Common myeloid progenitor, CD34-positive (primary cell): ENCODE measurements around the gene CDIPT.

Experiments
- CTCF ChIA-PET: fragments of 350-600 bp; sonication (Branson Sonifier 250); formaldehyde crosslinking; loops from one replicate; lab custom pipeline; 2021; ENCODE audit warnings: antibody characterized with exemption; lab: Charles Lee
- POLR2A ChIA-PET: fragments of 350-600 bp; sonication (Branson Sonifier 250); formaldehyde crosslinking; loops from one replicate; lab custom pipeline; 2021; ENCODE audit warnings: antibody characterized with exemption; lab: Charles Lee
- DNase-seq, 3 donors: peaks; one replicate each; pipeline versions ENCODE4 v3.0.0 to v3.0.0-alpha.2; 2013
- H3K27ac ChIP-seq, 2 experiments: 1 replicate in 1 of 2; 2 replicates in 1 of 2; pipeline ENCODE4 v1.7.0; 2013; ENCODE audit warnings: inconsistent platforms in 2 of 2, low read length in 2 of 2, mild to moderate bottlenecking in 2 of 2, low read depth in 1 of 2, moderate library complexity in 1 of 2; ENCODE audit not compliant: severe bottlenecking in 2 of 2, insufficient read depth in 1 of 2, poor library complexity in 1 of 2
- H3K27me3 ChIP-seq, 5 experiments: replicated peaks in 2 of 5; 1 replicate in 3 of 5; 2 replicates in 2 of 5; pipeline versions ENCODE4 v1.6.1 to v1.7.0; 2013; ENCODE audit warnings: low read length in 4 of 5, mild to moderate bottlenecking in 2 of 5, moderate library complexity in 2 of 5, inconsistent platforms in 1 of 5; ENCODE audit not compliant: insufficient read depth in 5 of 5, control insufficient read depth in 4 of 5
- H3K36me3 ChIP-seq, 4 experiments: 1 replicate in 2 of 4; 2 replicates in 2 of 4; pipeline versions ENCODE4 v1.6.1 to v1.7.0; 2013; ENCODE audit warnings: low read length in 3 of 4, control low read depth in 1 of 4, mild to moderate bottlenecking in 1 of 4; ENCODE audit not compliant: control insufficient read depth in 4 of 4, insufficient read depth in 4 of 4
- H3K4me1 ChIP-seq, 4 experiments: 1 replicate in 3 of 4; 2 replicates in 1 of 4; pipeline versions ENCODE4 v1.6.1 to v1.7.1; 2013; ENCODE audit warnings: low read length in 3 of 4, mild to moderate bottlenecking in 3 of 4, control low read depth in 1 of 4, inconsistent platforms in 1 of 4, moderate library complexity in 1 of 4; ENCODE audit not compliant: control insufficient read depth in 4 of 4, insufficient read depth in 4 of 4; ENCODE audit errors: control extremely low read depth in 1 of 4
- H3K4me3 ChIP-seq, 7 experiments: 1 replicate in 4 of 7; 2 replicates in 3 of 7; pipeline versions ENCODE4 v1.5.1 to v1.7.0; 2013; ENCODE audit warnings: mild to moderate bottlenecking in 7 of 7, low read length in 6 of 7, moderate library complexity in 6 of 7, inconsistent platforms in 2 of 7, low read depth in 2 of 7, control low read depth in 1 of 7; ENCODE audit not compliant: insufficient read depth in 4 of 7, control insufficient read depth in 1 of 7; ENCODE audit errors: extremely low read depth in 1 of 7
- H3K9me3 ChIP-seq, 5 experiments: 1 replicate in 4 of 5; 2 replicates in 1 of 5; pipeline versions ENCODE4 v1.6.1 to v1.7.1; 2013; ENCODE audit warnings: low read length in 4 of 5, mild to moderate bottlenecking in 2 of 5, inconsistent platforms in 1 of 5, low read depth in 1 of 5, moderate library complexity in 1 of 5; ENCODE audit not compliant: control insufficient read depth in 4 of 5, insufficient read depth in 2 of 5; ENCODE audit errors: control extremely low read depth in 1 of 5
- WGBS: methylation state at CpG from one replicate; pipeline ENCODE4 v1.1.5; 2013; ENCODE audit not compliant: insufficient coverage; 5-methylcytosine and 5-hydroxymethylcytosine counted together

CDIPT gene

DNA sequence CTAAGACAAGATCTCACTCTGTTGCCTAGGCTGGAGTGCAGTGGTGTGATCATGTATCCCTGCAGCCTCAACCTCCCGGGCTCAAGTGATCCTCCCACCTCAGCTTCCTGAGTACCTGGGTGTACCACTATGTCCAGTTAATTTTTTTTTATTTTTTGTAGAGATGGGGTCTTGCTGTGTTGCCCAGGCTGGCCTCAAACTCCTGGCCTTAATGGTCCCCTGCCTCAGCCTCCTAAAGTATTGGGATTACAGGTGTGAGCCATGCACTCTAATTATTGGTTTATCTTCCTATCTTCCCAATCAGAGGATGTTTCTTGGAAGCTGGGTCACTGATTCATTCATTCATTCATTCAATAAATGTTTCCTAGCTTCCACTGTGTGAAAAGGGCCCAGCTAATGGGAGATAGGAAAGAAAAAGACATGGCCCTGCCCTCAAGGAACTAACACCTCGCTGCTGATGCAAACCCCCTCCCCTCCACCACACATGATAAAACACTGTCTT is 45.7 kb upstream of the CDIPT start:
- H3K27me3 ChIP-seq, result no peaks in the 10 kb centered on the region
- H3K27ac ChIP-seq, result no peak overlapping the region
- peaks cover 0 to 9% (median 1%) of the 10 kb centered on the region in 4 experiments for H3K4me1 ChIP-seq
- WGBS, result 100% methylated on average over 1 of the region's 2 CpGs
- ChIA-PET CTCF (interaction anchor here (1.1 to 1.5 kb wide), 2 partner anchors 16 to 18 kb away, joined by 3 to 4 read pairs; partner anchors contain the start of gene KCTD13), POLR2A (no interaction called here)
- H3K9me3 ChIP-seq, result no peaks in the 10 kb centered on the region
- no peak overlapping the region for H3K4me3 ChIP-seq
- DNase-seq, result no peak
- H3K36me3 ChIP-seq, result peaks cover 0 to 5% (median 2%) of the 10 kb centered on the region in 4 experiments

DNA sequence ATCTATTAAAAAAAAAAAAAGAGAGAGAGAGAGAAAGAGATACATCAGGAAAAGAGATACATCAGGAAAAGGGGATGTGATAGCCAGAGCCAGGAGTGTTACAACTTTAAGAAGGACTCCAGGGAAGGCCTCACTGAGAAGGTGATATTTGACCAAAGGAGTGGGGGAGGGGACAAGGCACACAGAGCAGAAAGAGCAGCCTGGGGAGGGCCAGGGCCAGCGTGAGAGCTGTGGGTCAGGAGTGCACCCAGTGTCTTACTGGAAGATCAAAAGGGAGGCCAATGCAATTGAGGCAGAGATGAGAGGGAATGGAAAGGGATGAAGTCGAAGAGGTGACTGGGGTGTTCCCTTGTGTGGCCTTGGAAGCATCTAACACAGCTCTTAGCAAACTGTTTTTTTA is 44.9 kb upstream of the CDIPT start:
- Histone ChIP-seq H3K27me3 (no peaks in the 10 kb centered on the region), H3K4me3 (no peak overlapping the region), H3K4me1 (peaks cover 0 to 9% (median 1%) of the 10 kb centered on the region in 4 experiments), H3K27ac (no peak overlapping the region), H3K36me3 (peaks cover 0 to 2% (median 0%) of the 10 kb centered on the region in 4 experiments), H3K9me3 (no peaks in the 10 kb centered on the region)
- no peak for DNase-seq
- ChIA-PET CTCF (no interaction called here), POLR2A (no interaction called here)
- 88% methylated on average over 1 of the region's 2 CpGs for WGBS

DNA sequence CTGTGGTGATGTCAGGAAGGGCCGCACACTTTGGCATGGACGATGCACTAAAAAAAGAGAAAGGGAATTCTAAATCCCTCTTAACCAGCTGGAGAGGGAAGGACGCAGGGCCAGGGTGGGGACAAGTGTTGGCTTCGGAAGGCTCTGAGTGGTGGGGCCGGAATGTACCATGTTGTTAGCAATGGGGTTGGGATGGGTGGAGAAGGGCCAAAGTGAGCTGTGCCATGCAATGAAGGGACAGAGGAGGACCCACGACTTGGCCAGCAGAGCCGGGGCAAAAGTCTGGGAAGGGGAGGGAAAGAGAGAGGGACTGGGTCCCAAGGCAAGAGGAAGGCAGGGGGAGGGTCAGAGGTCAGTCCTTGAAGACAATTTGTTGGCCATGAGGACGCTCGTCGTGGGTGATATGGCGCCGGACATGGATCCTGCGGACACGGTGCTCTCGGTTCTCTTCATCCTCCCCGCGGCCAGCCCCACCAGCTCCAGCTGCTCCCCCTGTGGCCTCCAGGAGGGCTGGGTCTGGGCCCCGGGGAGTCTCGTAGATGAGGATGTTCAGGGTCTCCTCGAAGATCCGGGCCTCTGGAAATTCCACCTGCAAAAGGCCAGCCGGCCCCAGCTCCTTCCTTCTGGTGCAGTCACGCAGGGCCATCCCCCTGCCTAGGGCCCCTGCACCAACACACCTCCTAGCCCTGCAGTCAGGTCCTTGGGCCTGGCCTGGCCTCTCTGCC is 43.7 kb upstream of the CDIPT start:
- Histone ChIP-seq H3K4me3 (no peak overlapping the region), H3K27me3 (peaks cover 0 to 3% (median 0%) of the 10 kb centered on the region in 5 experiments), H3K9me3 (no peaks in the 10 kb centered on the region), H3K27ac (no peak overlapping the region), H3K4me1 (peaks cover 0 to 9% (median 1%) of the 10 kb centered on the region in 4 experiments), H3K36me3 (peaks cover 0 to 2% (median 0%) of the 10 kb centered on the region in 4 experiments)
- WGBS, result 93% methylated on average over 21 of the region's 23 CpGs
- POLR2A ChIA-PET, result no interaction called here
- DNase-seq, result no peak
- CTCF ChIA-PET, result no interaction called here

DNA sequence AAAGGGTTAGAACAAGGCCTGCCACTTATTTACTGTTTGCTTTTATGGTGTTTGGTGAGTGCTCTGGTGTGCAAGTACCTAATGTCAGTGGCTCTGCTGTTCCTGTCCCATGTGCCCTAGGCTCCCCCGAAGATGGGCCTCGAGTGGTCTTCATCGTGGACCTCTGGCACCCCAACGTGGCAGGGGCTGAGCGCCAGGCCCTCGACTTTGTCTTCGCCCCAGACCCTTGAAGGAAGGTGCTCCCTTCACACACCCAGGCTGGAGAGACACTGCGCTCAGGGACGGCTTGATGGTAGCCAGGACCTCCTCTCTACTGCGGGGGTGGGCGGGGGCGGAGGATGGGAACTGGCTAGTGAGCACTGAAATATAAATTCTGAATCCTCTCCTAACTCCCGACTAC is 42.6 kb upstream of the CDIPT start:
- Histone ChIP-seq H3K27ac (no peak overlapping the region), H3K9me3 (no peaks in the 10 kb centered on the region), H3K4me1 (peaks cover 0 to 11% (median 3%) of the 10 kb centered on the region in 4 experiments), H3K27me3 (peaks cover 0 to 8% (median 2%) of the 10 kb centered on the region in 5 experiments), H3K4me3 (no peak overlapping the region), H3K36me3 (peaks cover 0 to 2% (median 0%) of the 10 kb centered on the region in 4 experiments)
- DNase-seq, result no peak
- ChIA-PET CTCF (no interaction called here), POLR2A (no interaction called here)
- 96% methylated on average over 6 of the region's 13 CpGs for WGBS

DNA sequence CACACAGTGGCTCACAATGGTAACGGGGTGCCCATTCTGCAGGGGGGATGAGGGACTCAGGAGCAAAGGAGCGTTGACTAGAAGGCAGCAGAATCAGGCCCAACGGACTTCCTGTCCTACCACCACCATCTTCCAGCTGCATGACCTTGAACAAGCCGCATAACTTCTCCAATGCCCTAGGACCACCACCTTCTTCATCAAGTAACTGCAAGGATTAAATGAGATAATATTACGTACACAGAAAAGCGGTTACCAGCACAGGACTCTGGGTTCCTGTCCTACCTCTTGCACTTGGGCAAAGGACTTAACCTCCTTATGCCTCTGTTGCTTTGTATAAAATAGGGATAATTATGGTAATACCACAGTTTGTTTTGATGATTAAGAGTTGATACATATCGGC is 41.9 kb upstream of the CDIPT start:
- Histone ChIP-seq H3K4me3 (no peak overlapping the region), H3K27me3 (peaks cover 0 to 8% (median 2%) of the 10 kb centered on the region in 5 experiments), H3K36me3 (peaks cover 0 to 2% (median 0%) of the 10 kb centered on the region in 4 experiments), H3K9me3 (no peaks in the 10 kb centered on the region), H3K4me1 (peaks cover 0 to 15% (median 7%) of the 10 kb centered on the region in 4 experiments), H3K27ac (no peak overlapping the region)
- 100% methylated on average over 7 of the region's 7 CpGs for WGBS
- ChIA-PET POLR2A (no interaction called here), CTCF (no interaction called here)
- no peak for DNase-seq

DNA sequence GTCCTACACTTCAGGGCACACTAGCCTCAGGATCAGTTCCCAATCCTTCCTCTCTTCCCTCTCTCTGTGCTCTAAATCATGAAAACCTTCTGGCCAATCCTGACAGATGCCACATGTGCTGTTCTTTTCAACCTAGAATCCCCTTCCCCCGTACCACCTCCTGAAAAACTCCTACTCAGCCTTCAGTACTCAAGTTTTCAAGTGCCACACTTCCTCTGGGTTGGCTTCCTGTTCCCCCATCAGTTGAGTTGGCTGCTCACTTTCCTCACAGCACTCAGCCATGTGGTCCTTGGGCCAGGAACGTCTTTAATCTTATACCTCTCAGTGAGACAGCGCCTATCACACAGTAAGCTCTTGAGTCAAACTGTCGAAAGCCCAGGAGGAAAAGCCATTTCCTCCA is 40.6 kb upstream of the CDIPT start:
- 39% methylated on average over 4 of the region's 4 CpGs for WGBS
- ChIA-PET POLR2A (no interaction called here), CTCF (interaction anchor here (1.2 kb wide), 1 partner anchor 11 kb away, joined by 4 read pairs; no protein-coding TSS in a partner anchor)
- Histone ChIP-seq H3K27me3 (peaks cover 0 to 15% (median 4%) of the 10 kb centered on the region in 5 experiments), H3K9me3 (no peaks in the 10 kb centered on the region), H3K4me3 (no peak overlapping the region), H3K27ac (no peak overlapping the region), H3K36me3 (no peaks in the 10 kb centered on the region), H3K4me1 (peaks cover 0 to 20% (median 14%) of the 10 kb centered on the region in 4 experiments)
- DNase-seq, result no peak

DNA sequence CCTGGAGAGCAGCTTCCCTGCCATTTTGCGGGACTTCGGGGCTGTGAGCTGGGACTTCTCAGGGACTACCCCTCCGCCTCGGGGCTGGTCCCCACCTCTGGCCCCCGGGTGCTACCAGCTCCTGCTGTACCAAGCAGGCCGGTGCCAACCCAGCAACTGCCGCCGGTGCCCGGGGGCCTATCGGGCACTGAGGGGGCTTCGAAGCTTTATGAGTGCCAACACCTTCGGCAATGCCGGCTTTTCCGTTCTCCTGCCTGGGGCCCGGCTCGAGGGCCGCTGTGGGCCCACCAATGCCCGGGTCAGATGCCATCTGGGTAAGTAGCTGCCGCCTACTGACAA is 38.5 kb upstream of the CDIPT start:
- Histone ChIP-seq H3K36me3 (no peaks in the 10 kb centered on the region), H3K27me3 (peaks cover 0 to 34% (median 11%) of the 10 kb centered on the region in 5 experiments), H3K4me3 (no peak overlapping the region), H3K4me1 (peaks cover 0 to 22% (median 15%) of the 10 kb centered on the region in 4 experiments), H3K27ac (no peak overlapping the region), H3K9me3 (no peaks in the 10 kb centered on the region)
- CTCF ChIA-PET, result interaction anchor here (0.9 to 1.6 kb wide), 4 partner anchors 14 to 60 kb away, joined by 3 to 5 read pairs (median 4); no protein-coding TSS in a partner anchor
- POLR2A ChIA-PET, result interaction anchor here (0.9 kb wide), 1 partner anchor 60 kb away, joined by 3 read pairs; the partner anchor contains the start of gene TMEM219
- no peak for DNase-seq
- WGBS, result 93% methylated on average over 19 of the region's 19 CpGs
